PC-9 (cell line): ENCODE data around the gene HEATR5B.

Experiments used
- EZH2 ChIP-seq: fragments of 200-600 bp; sonication (generic); IDR thresholded peaks from 2 replicates; pipeline ENCODE4 v1.8.0; 2017; ENCODE audit warnings: antibody characterized with exemption, low read depth
- TF ChIP-seq, protein P1 (sequence below): fragments of 200-600 bp; sonication (generic); conservative IDR thresholded peaks from 2 replicates; pipeline ENCODE4 v1.6.1; 2017; ENCODE audit warnings: mixed run types, antibody characterized with exemption, mild to moderate bottlenecking, moderate library complexity

- TF ChIP-seq, protein P1, sequence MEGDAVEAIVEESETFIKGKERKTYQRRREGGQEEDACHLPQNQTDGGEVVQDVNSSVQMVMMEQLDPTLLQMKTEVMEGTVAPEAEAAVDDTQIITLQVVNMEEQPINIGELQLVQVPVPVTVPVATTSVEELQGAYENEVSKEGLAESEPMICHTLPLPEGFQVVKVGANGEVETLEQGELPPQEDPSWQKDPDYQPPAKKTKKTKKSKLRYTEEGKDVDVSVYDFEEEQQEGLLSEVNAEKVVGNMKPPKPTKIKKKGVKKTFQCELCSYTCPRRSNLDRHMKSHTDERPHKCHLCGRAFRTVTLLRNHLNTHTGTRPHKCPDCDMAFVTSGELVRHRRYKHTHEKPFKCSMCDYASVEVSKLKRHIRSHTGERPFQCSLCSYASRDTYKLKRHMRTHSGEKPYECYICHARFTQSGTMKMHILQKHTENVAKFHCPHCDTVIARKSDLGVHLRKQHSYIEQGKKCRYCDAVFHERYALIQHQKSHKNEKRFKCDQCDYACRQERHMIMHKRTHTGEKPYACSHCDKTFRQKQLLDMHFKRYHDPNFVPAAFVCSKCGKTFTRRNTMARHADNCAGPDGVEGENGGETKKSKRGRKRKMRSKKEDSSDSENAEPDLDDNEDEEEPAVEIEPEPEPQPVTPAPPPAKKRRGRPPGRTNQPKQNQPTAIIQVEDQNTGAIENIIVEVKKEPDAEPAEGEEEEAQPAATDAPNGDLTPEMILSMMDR, result no peak
- TF ChIP-seq EZH2, result no peak
Observed at GRCh38 chr2:37013315-37013641, 70.9 kb downstream of the HEATR5B start.
